A549 (cell line): ENCODE results near the gene MICOS13. TPM values are rescaled to one million over a fixed set of nuclear protein-coding genes. Genes with fewer than 3 reads are reported as not detected.

Experiments used
- ATAC-seq, 2 experiments: fragments of 200-7000 bp in 1 of 2; fragments of >200 bp in 1 of 2; cut with Nextera tagmentation in 1 of 2; cut with Tn5 transposase in 1 of 2; 3 replicates each; pipeline versions ENCODE4 v1.8.0 to v1.9.1; 2018 to 2020; ENCODE audit warnings: mild to moderate bottlenecking in 1 of 2, moderate library complexity in 1 of 2
- CTCF ChIA-PET: fragments of 300-600 bp; sonication (Branson Sonifier 250); formaldehyde crosslinking; extraction: SDS; loops from one replicate; lab custom pipeline; 2021; ENCODE audit warnings: antibody characterized with exemption, inconsistent platforms; lab: Yijun Ruan, JAX
- POLR2A ChIA-PET: fragments of 350-600 bp; formaldehyde crosslinking; extraction: SDS; loops from one replicate; lab custom pipeline; 2021; ENCODE audit warnings: antibody characterized with exemption, inconsistent platforms; lab: Yijun Ruan, JAX
- DNase-seq, 2 experiments: peaks; one replicate each; pipeline versions ENCODE4 v3.0.0 to v3.0.0-alpha.2; 2011 to 2016; ENCODE audit warnings: low read depth in 1 of 2, low spot score in 1 of 2
- FAIRE-seq: peaks from 2 replicates; lab custom pipeline; 2011; peaks lifted over from hg19 to GRCh38; lab: Jason Lieb, UNC
- H3K27ac ChIP-seq, 2 experiments: fragments of >200 bp; sonication (Bioruptor Twin); formaldehyde crosslinking; 3 replicates each; pipeline ENCODE4 v1.5.1; 2016 to 2017
- H3K4me1 ChIP-seq: fragments of >200 bp; sonication (Bioruptor Twin); formaldehyde crosslinking; 3 replicates; pipeline ENCODE4 v1.6.1; 2016
- H3K4me2 ChIP-seq: fragments of >200 bp; sonication (Bioruptor Twin); formaldehyde crosslinking; 3 replicates; pipeline ENCODE4 v1.6.1; 2016
- H3K4me3 ChIP-seq: fragments of >200 bp; sonication (Bioruptor Twin); formaldehyde crosslinking; 3 replicates; pipeline ENCODE4 v1.5.1; 2016
- H3K9me3 ChIP-seq: fragments of >200 bp; sonication (Bioruptor Twin); formaldehyde crosslinking; 3 replicates; pipeline ENCODE4 v1.6.1; 2016
- CBX8 ChIP-seq: fragments of 200-600 bp; sonication (generic); IDR thresholded peaks from 2 replicates; pipeline ENCODE4 v1.6.1; 2016
- CHD4 ChIP-seq: fragments of 200-600 bp; sonication (generic); IDR thresholded peaks from 2 replicates; pipeline ENCODE4 v1.6.1; 2016; ENCODE audit warnings: antibody characterized with exemption, mild to moderate bottlenecking, borderline replicate concordance
- ESRRA ChIP-seq: fragments of 150-350 bp; IDR thresholded peaks from 2 replicates; pipeline ENCODE4 v1.6.1; 2014; ENCODE audit warnings: mild to moderate bottlenecking, low read length, borderline replicate concordance
- FOSB ChIP-seq: fragments of 250-450 bp; sonication (Bioruptor Pico); IDR thresholded peaks from 2 replicates; pipeline ENCODE4 v1.5.0; 2020; ENCODE audit warnings: mild to moderate bottlenecking, moderate library complexity
- HDAC2 ChIP-seq: fragments of 200-600 bp; sonication (generic); IDR thresholded peaks from 2 replicates; pipeline ENCODE4 v1.6.1; 2016
- HES2 ChIP-seq: fragments of >200 bp; sonication (Bioruptor Twin); formaldehyde crosslinking; IDR thresholded peaks from 2 replicates; pipeline ENCODE4 v1.6.1; 2016
- HEYL ChIP-seq: fragments of 250-450 bp; sonication (Bioruptor Pico); IDR thresholded peaks from 2 replicates; pipeline ENCODE4 v1.8.0; 2021; ENCODE audit warnings: mild to moderate bottlenecking, moderate library complexity
- HOXA7 ChIP-seq: fragments of 250-450 bp; sonication (Bioruptor Pico); IDR thresholded peaks from 2 replicates; pipeline ENCODE4 v1.5.0; 2020; ENCODE audit warnings: mild to moderate bottlenecking, moderate library complexity
- HOXB13 ChIP-seq: fragments of 250-450 bp; sonication (Bioruptor Pico); IDR thresholded peaks from 2 replicates; pipeline ENCODE4 v1.5.0; 2020; ENCODE audit warnings: low read depth, mild to moderate bottlenecking, moderate library complexity
- JUNB ChIP-seq: fragments of >200 bp; sonication (Bioruptor Twin); formaldehyde crosslinking; IDR thresholded peaks from 2 replicates; pipeline ENCODE4 v1.6.1; 2016
- KDM1A ChIP-seq: fragments of 200-600 bp; sonication (generic); IDR thresholded peaks from 2 replicates; pipeline ENCODE4 v1.6.1; 2016; ENCODE audit warnings: low read depth, mild to moderate bottlenecking
- MYC ChIP-seq: IDR thresholded peaks from 2 replicates; pipeline ENCODE4 v1.6.1; 2012; ENCODE audit warnings: mild to moderate bottlenecking, inconsistent platforms, low read length, improper control_type of control experiment, borderline replicate concordance
- POLR2A ChIP-seq: IDR thresholded peaks from 2 replicates; pipeline ENCODE4 v1.6.1; 2012; ENCODE audit warnings: mild to moderate bottlenecking, low read length
- RAD21 ChIP-seq, 2 experiments: fragments of >200 bp in 1 of 2; sonication (Bioruptor Twin) in 1 of 2; formaldehyde crosslinking in 1 of 2; IDR thresholded peaks in 1 of 2; conservative IDR thresholded peaks in 1 of 2; 2 replicates in 1 of 2; 3 replicates in 1 of 2; pipeline ENCODE4 v1.6.1; 2012 to 2018; ENCODE audit warnings: inconsistent platforms in 1 of 2
- RCOR1 ChIP-seq: fragments of 150-350 bp; IDR thresholded peaks from 2 replicates; pipeline ENCODE4 v1.6.1; 2014; ENCODE audit warnings: antibody characterized with exemption, low read length, low read depth
- RNF2 ChIP-seq: fragments of 200-600 bp; sonication (generic); IDR thresholded peaks from 2 replicates; pipeline ENCODE4 v1.6.1; 2016; ENCODE audit warnings: low read depth, mild to moderate bottlenecking, antibody characterized with exemption, moderate library complexity, borderline replicate concordance
- SMC3 ChIP-seq: fragments of >200 bp; sonication (Bioruptor Twin); formaldehyde crosslinking; IDR thresholded peaks from 3 replicates; pipeline ENCODE4 v1.6.1; 2018; ENCODE audit warnings: inconsistent platforms
- SREBF2 ChIP-seq: fragments of 450-650 bp; IDR thresholded peaks from 2 replicates; pipeline ENCODE4 v1.6.1; 2014; ENCODE audit warnings: mild to moderate bottlenecking, moderate library complexity
- ZC3H11A ChIP-seq: fragments of 450-650 bp; IDR thresholded peaks from 2 replicates; pipeline ENCODE4 v1.6.1; 2014; ENCODE audit warnings: antibody characterized with exemption, mild to moderate bottlenecking
- ZNF302 ChIP-seq: fragments of 250-450 bp; sonication (Bioruptor Pico); IDR thresholded peaks from 2 replicates; pipeline ENCODE4 v1.9.0; 2021; ENCODE audit warnings: inconsistent platforms, mild to moderate bottlenecking, moderate library complexity
- ZSCAN20 ChIP-seq: fragments of 250-450 bp; sonication (Bioruptor Pico); IDR thresholded peaks from 2 replicates; pipeline ENCODE4 v1.8.0; 2022; ENCODE audit warnings: mild to moderate bottlenecking, moderate library complexity
- WGBS: methylation state at CpG from one replicate; pipeline ENCODE4 v1.1.6; 2017; ENCODE audit errors: missing lambda C conversion rate; 5-methylcytosine and 5-hydroxymethylcytosine counted together
- polyA plus RNA-seq, 4 experiments: library from polyadenylated mRNA; depleted of rRNA in 3 of 4; stranded (reverse); fragments of >200 nt; fragmentation: RNase III in 1 of 4; extraction: RNeasy Plus Mini Kit Qiagen cat#74134 plus additional on column Dnase treatment in 1 of 4; gene quantifications; 2 replicates in 3 of 4; 3 replicates in 1 of 4; pipeline ENCODE4 v1.2.3, GENCODE V29; 2011 to 2017
- TF ChIP-seq, protein P1 (sequence below): fragments of >200 bp; sonication (Bioruptor Twin); formaldehyde crosslinking; IDR thresholded peaks from 3 replicates; pipeline ENCODE4 v1.6.1; 2016
- TF ChIP-seq, protein P2 (sequence below): IDR thresholded peaks from 2 replicates; pipeline ENCODE4 v1.6.1; 2012; ENCODE audit warnings: low read depth, borderline replicate concordance

Gene MICOS13
- polyA plus RNA-seq, 2 of the 4 experiments (the other 2 are of a cell fraction): 20.5 to 48.8 TPM

- H3K4me2 ChIP-seq: no peak overlapping the region
- H3K9me3 ChIP-seq: no peaks in the 10 kb centered on the region
- H3K27ac ChIP-seq: no peak overlapping the region
- ATAC-seq (no peak), FAIRE-seq (no peak), DNase-seq (no peak)
- 93% methylated on average over 10 of the region's 10 CpGs for WGBS
- CTCF ChIA-PET: no interaction called here
- H3K4me1 ChIP-seq: no peaks in the 10 kb centered on the region
- TF ChIP-seq RAD21 (conservative IDR thresholded peaks at IDR 0.05 in 1 of 2, IDR thresholded peaks at IDR 0.05 in 1 of 2) (no peak), HOXB13 (CRISPR knock-in tag) (no peak), RNF2 (no peak), ESRRA (no peak), FOSB (CRISPR knock-in tag) (no peak), POLR2A (no peak), HDAC2 (no peak), ZNF302 (CRISPR knock-in tag) (no peak), HEYL (no peak), HES2 (no peak), KDM1A (no peak), MYC (no peak)
- TF ChIP-seq, protein P1, sequence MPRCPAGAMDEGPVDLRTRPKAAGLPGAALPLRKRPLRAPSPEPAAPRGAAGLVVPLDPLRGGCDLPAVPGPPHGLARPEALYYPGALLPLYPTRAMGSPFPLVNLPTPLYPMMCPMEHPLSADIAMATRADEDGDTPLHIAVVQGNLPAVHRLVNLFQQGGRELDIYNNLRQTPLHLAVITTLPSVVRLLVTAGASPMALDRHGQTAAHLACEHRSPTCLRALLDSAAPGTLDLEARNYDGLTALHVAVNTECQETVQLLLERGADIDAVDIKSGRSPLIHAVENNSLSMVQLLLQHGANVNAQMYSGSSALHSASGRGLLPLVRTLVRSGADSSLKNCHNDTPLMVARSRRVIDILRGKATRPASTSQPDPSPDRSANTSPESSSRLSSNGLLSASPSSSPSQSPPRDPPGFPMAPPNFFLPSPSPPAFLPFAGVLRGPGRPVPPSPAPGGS: no peak
- TF ChIP-seq, protein P2, sequence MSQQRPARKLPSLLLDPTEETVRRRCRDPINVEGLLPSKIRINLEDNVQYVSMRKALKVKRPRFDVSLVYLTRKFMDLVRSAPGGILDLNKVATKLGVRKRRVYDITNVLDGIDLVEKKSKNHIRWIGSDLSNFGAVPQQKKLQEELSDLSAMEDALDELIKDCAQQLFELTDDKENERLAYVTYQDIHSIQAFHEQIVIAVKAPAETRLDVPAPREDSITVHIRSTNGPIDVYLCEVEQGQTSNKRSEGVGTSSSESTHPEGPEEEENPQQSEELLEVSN: no peak
- POLR2A ChIA-PET: no interaction called here
- no peak overlapping the region for H3K4me3 ChIP-seq
Observed at GRCh38 chr19:5652261-5652660, 28.1 kb downstream of the MICOS13 start.

GRCh38 chr19:5651361-5651760, 29.0 kb downstream of the MICOS13 start:
- 95% methylated on average over 4 of the region's 5 CpGs for WGBS

DNA sequence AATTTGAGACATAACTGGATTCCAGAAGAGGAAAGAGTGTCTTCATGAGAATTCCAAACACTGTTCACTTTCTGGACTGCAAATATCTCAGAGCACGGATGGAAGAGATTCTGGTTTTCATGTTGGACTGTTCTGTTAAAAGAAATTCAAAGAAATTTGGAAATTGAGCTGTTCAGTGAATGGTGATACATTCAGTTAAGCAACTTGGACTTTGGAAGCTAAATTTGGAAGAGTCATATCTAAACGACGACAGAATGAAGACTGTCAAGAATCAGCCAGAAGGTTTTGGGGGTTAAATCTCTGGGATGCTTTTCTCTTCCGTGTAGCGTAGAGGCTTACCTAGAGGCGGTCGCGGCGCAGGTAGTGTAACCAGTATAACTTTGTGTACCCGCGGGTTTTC, 31.9 kb downstream of the MICOS13 start:
- no peak for ATAC-seq
- no peak overlapping the region for H3K4me3 ChIP-seq
- no peaks in the 10 kb centered on the region for H3K4me1 ChIP-seq
- no peak overlapping the region for H3K4me2 ChIP-seq
- no peaks in the 10 kb centered on the region for H3K9me3 ChIP-seq
- ChIA-PET CTCF (no interaction called here), POLR2A (no interaction called here)
- H3K27ac ChIP-seq: no peak overlapping the region
- DNase-seq: no peak
- WGBS: 97% methylated on average over 11 of the region's 11 CpGs
- TF ChIP-seq CHD4 (no peak), ZC3H11A (no peak), KDM1A (no peak), ZSCAN20 (no peak), JUNB (no peak), RCOR1 (no peak), ZNF302 (CRISPR knock-in tag) (no peak)
- TF ChIP-seq, protein P2: no peak
- TF ChIP-seq, all 56 proteins: peak for 0
- no peak for FAIRE-seq

More at GRCh38 chr19:5651361-5651760, 29.0 kb downstream of the MICOS13 start:
- Histone ChIP-seq H3K9me3 (no peaks in the 10 kb centered on the region), H3K4me3 (no peak overlapping the region), H3K27ac (no peak overlapping the region), H3K4me1 (no peaks in the 10 kb centered on the region), H3K4me2 (no peak overlapping the region)
- ATAC-seq (no peak), DNase-seq (no peak), FAIRE-seq (no peak)
- ChIA-PET CTCF (no interaction called here), POLR2A (no interaction called here)
- no peak for TF ChIP-seq ZNF302 (CRISPR knock-in tag)
- TF ChIP-seq SMC3: no peak
- no peak for TF ChIP-seq HOXA7 (CRISPR knock-in tag)
- TF ChIP-seq SREBF2: no peak
- no peak for TF ChIP-seq HES2
- no peak for TF ChIP-seq CBX8
- no peak for TF ChIP-seq HEYL
- TF ChIP-seq, all 56 proteins: peak for 0
